Hepatocyte (in vitro differentiated cells): ENCODE measurements around the gene WDFY4.

Source experiments
- CTCF ChIP-seq: fragments of 200-600 bp; sonication (generic); IDR thresholded peaks from 2 replicates; pipeline ENCODE4 v1.5.1; 2016; ENCODE audit warnings: antibody characterized with exemption, mild to moderate bottlenecking; ENCODE audit not compliant: poor library complexity
- EZH2 ChIP-seq: fragments of 200-600 bp; sonication (generic); IDR thresholded peaks from 2 replicates; pipeline ENCODE4 v1.6.1; 2016; ENCODE audit warnings: antibody characterized with exemption, mild to moderate bottlenecking, borderline replicate concordance

- TF ChIP-seq CTCF (no peak), EZH2 (no peak)
Observed at GRCh38 chr10:48683868-48684267, 805 bp upstream of the WDFY4 start.
